Measurements from ENCODE around the gene RABGAP1. TPM values are rescaled to one million over a fixed set of nuclear protein-coding genes. Genes with fewer than 3 reads are reported as not detected.

RABGAP1 gene
- total and polyA plus RNA-seq, 7 donors = 15.5 to 57.9 (median 33.6) TPM

DNA sequence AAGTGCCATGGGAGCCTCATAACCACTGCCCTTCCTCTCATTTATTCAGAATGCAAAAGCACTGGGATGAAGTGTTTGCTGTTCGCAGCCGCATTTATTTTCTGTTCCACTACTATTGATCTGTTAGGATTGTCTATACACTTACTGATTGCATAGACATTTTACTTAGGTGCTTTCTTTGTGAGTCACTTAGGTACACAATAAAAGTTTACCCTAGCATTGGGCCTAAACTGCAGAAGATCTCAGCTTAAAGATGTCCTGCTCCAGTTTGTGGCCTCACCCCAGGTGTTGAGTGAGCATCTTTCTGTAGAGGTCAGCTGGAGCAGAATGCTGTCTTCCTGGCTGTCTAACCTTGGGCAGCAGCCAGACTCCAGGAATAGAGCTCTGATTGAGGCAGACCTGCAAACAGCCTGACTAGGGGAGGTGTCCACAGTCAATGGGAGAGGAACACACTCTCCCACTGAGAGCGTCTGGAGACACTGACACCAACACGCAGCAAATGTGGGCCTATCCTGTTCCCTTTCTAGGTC lies 146.6 kb downstream of the RABGAP1 start:
- no peak for DNase-seq
- no peak overlapping the region for H3K4me3 ChIP-seq
- no peak overlapping the region for H3K27ac ChIP-seq
- H3K4me1 ChIP-seq = no peaks in the 10 kb centered on the region
- ATAC-seq = peak; percentile 59 to 78 (median 70)
- H3K27me3 ChIP-seq (ENCODE audit: insufficient read depth in 3 of 3, low read length in 2 of 3) = no peaks in the 10 kb centered on the region
- H3K9me3 ChIP-seq = no peaks in the 10 kb centered on the region
- intact Hi-C loops (cut with DNase I) = loop anchor here in 1 of 2 donors (2.0 to 10.0 kb wide), 2 partner anchors 67 to 261 kb away; no protein-coding TSS in a partner anchor
- peaks cover 6 to 85% of the 10 kb centered on the region in 2 donors for H3K36me3 ChIP-seq (ENCODE audit: insufficient read depth in 1 of 2, low read depth in 1 of 2)
- no peak for TF ChIP-seq CTCF (IDR thresholded peaks at IDR 0.05)
- 75 to 91% (median 85%) methylated on average over 4 of the region's 4 CpGs for WGBS, 3 donors

- intact Hi-C loops (cut with DNase I) = loop anchor here in 1 of 2 donors (10.0 kb wide), 1 partner anchor 66 kb away; no protein-coding TSS in a partner anchor
- Histone ChIP-seq H3K4me1 (no peaks in the 10 kb centered on the region), H3K4me3 (no peak overlapping the region), H3K9me3 (no peaks in the 10 kb centered on the region), H3K27me3 (ENCODE audit: insufficient read depth in 3 of 3, low read length in 2 of 3) (no peaks in the 10 kb centered on the region), H3K36me3 (ENCODE audit: insufficient read depth in 1 of 2, low read depth in 1 of 2) (peaks cover 9 to 83% of the 10 kb centered on the region in 2 donors), H3K27ac (no peak overlapping the region)
- 82 to 94% (median 88%) methylated on average over 1 of the region's 1 CpG for WGBS, 3 donors
- no peak for DNase-seq
- no peak for ATAC-seq
- no peak for TF ChIP-seq CTCF (IDR thresholded peaks at IDR 0.05)
These were observed 148.2 kb downstream of the RABGAP1 start for GRCh38 chr9:123089040-123089439.

- WGBS, 3 donors = 97 to 99% (median 97%) methylated on average over 5 of the region's 5 CpGs
- no peak for DNase-seq
- intact Hi-C loops (cut with DNase I) = loop anchor here in 1 of 2 donors (10.0 kb wide), 1 partner anchor 65 kb away; no protein-coding TSS in a partner anchor
- Histone ChIP-seq H3K9me3 (no peaks in the 10 kb centered on the region), H3K4me1 (no peaks in the 10 kb centered on the region), H3K27me3 (ENCODE audit: insufficient read depth in 3 of 3, low read length in 2 of 3) (no peaks in the 10 kb centered on the region), H3K27ac (no peak overlapping the region), H3K4me3 (no peak overlapping the region), H3K36me3 (ENCODE audit: insufficient read depth in 1 of 2, low read depth in 1 of 2) (peaks cover 9 to 83% of the 10 kb centered on the region in 2 donors)
- ATAC-seq = no peak
- TF ChIP-seq CTCF (IDR thresholded peaks at IDR 0.05) = no peak
These were observed 149.0 kb downstream of the RABGAP1 start for GRCh38 chr9:123089790-123090189.

GRCh38 chr9:123090198-123090896 lies 149.5 kb downstream of the RABGAP1 start:
- TF ChIP-seq CTCF (IDR thresholded peaks at IDR 0.05) = no peak
- 92 to 94% (median 93%) methylated on average over 8 of the region's 8 CpGs for WGBS, 3 donors
- Histone ChIP-seq H3K4me3 (no peak overlapping the region), H3K27me3 (ENCODE audit: insufficient read depth in 3 of 3, low read length in 2 of 3) (no peaks in the 10 kb centered on the region), H3K36me3 (ENCODE audit: insufficient read depth in 1 of 2, low read depth in 1 of 2) (peaks cover 9 to 82% of the 10 kb centered on the region in 2 donors), H3K9me3 (no peaks in the 10 kb centered on the region), H3K27ac (no peak overlapping the region), H3K4me1 (no peaks in the 10 kb centered on the region)
- ATAC-seq (no peak), DNase-seq (no peak)
- intact Hi-C loops (cut with DNase I) = no loop called here
